ENCODE results near the gene HSPB7. TPM values are rescaled to one million over a fixed set of nuclear protein-coding genes. Genes with fewer than 3 reads are reported as not detected.
"Not testable (repeated sequence)": the region's sequence is repeated elsewhere in the genome, so short reads cannot be mapped to it uniquely, and the experiment has no call there.

Gene HSPB7
- total and polyA plus RNA-seq, 2 donors (not counting 3 experiments of a cell fraction or from before 2014, with no cell fraction given), result not detected

DNA sequence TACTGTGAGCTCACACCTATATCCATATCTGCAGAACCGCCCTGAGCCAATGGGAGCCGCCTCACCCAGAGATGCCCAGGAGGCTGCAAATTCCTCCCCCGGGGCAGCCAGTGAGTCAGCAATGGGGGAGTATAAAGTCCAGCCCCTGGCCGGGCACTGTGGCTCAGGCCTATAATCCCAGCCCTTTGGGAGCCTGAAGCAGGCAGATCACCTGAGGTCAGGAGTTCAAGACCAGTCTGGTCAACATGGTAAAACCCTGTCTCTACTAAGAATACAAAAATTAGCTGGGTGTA is 20.7 kb upstream of the HSPB7 start:
- CTCF ChIA-PET, result no interaction called here

DNA sequence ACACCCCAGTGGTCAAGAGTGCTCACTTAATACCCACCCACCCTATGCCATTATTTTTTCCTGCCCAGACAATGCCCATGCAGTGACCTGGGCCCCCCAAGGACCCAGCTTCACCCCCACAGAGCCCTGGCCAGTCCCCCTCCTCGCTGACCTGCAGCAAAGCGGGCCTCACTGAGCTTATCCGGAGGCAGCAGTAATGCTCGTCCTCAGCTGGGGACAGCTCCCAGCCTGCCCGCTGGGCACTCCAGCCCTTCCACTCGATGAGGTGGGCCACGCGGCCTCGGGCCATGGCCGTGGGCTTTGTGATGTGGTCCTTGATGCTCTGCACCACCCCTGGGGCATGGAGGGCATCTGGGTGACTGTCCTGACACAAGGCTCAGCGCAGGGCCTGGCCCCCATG is 18.6 kb upstream of the HSPB7 start:
- FAIRE-seq; BruUV-seq (replicated peaks); POLR2A ChIA-PET: not testable (repeated sequence)

More for the DNA sequence above, 20.7 kb upstream of the HSPB7 start:
- DNase-seq (ENCODE audit: low read depth, low spot score) (no peak), FAIRE-seq (no peak)
- BruUV-seq (replicated peaks), result no TSS peak
- no peak overlapping the region for H3K9ac ChIP-seq (replicated peaks; ENCODE audit: extremely low read depth, insufficient read depth, low read length)
- H2AFZ ChIP-seq (ENCODE audit: low read depth, low read length), result no peak overlapping the region
- H4K20me1 ChIP-seq (replicated peaks; ENCODE audit: control insufficient read depth, extremely low read depth, insufficient read depth, low read length), result no peaks in the 10 kb centered on the region
- no peaks in the 10 kb centered on the region for H3K9me3 ChIP-seq (replicated peaks; ENCODE audit: control insufficient read depth, insufficient read depth, low read length)
- H3K4me3 ChIP-seq (replicated peaks in 1 of 3; ENCODE audit: insufficient read depth in 1 of 3, low read depth in 1 of 3, low read length in 3 of 3), result no peak overlapping the region
- intact Hi-C loops (cut with micrococcal nuclease) (no loop called here), dilution Hi-C loops (cut with MboI; ENCODE audit: extremely low pct_ligation_motif_present, low sequenced_read_pairs) (no loop called here)
- no peak overlapping the region for H3K4me2 ChIP-seq (ENCODE audit: insufficient read depth, low read length)
- H3K27me3 ChIP-seq (ENCODE audit: control insufficient read depth in 2 of 2, insufficient read depth in 2 of 2, low read length in 2 of 2), result no peaks in the 10 kb centered on the region
- H3K79me2 ChIP-seq (ENCODE audit: control insufficient read depth, insufficient read depth, low read length), result no peaks in the 10 kb centered on the region
- H3K27ac ChIP-seq (ENCODE audit: insufficient read depth, low read depth, low read length), result no peak overlapping the region
- H3K4me1 ChIP-seq (ENCODE audit: control insufficient read depth, extremely low read depth, insufficient read depth, low read length), result no peaks in the 10 kb centered on the region
- POLR2A ChIA-PET, result no interaction called here
- no peak for TF ChIP-seq MYC (IDR thresholded peaks at IDR 0.05; ENCODE audit: low read depth, low read length)
- TF ChIP-seq JUN (IDR thresholded peaks at IDR 0.05; ENCODE audit: borderline replicate concordance, insufficient read depth, insufficient read length, low read depth), result no peak
- no peak for TF ChIP-seq GATA2 (IDR thresholded peaks at IDR 0.05; ENCODE audit: insufficient read depth, insufficient read length, low read depth, low read length)
- TF ChIP-seq POLR2AphosphoS5 (IDR thresholded peaks at IDR 0.05; ENCODE audit: insufficient read depth, low read depth, low read length), result no peak
- TF ChIP-seq, protein P1, sequence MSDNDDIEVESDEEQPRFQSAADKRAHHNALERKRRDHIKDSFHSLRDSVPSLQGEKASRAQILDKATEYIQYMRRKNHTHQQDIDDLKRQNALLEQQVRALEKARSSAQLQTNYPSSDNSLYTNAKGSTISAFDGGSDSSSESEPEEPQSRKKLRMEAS (IDR thresholded peaks at IDR 0.05; ENCODE audit: insufficient read depth, insufficient read length), result no peak
- TF ChIP-seq EZH2 (IDR thresholded peaks at IDR 0.05; ENCODE audit: borderline replicate concordance, low read depth, low read length, severe bottlenecking), result no peak
- no peak for TF ChIP-seq CTCF (IDR thresholded peaks at IDR 0.05; ENCODE audit: extremely low read depth in 1 of 2, insufficient read depth in 1 of 2, low read depth in 1 of 2, low read length in 2 of 2)
- TF ChIP-seq POLR2A (IDR thresholded peaks at IDR 0.05; ENCODE audit: low read depth, low read length), result no peak
- TF ChIP-seq FOS (IDR thresholded peaks at IDR 0.05; ENCODE audit: borderline replicate concordance, insufficient read depth, low read length), result no peak
- no peaks in the 10 kb centered on the region for H3K36me3 ChIP-seq (ENCODE audit: control insufficient read depth in 2 of 2, extremely low read depth in 1 of 2, insufficient read depth in 2 of 2, low read length in 2 of 2)
- H3K9me1 ChIP-seq (replicated peaks; ENCODE audit: control insufficient read depth, extremely low read depth, insufficient read depth, low read length), result no peaks in the 10 kb centered on the region

GRCh38 chr1:16033103-16033632 is 15.3 kb upstream of the HSPB7 start:
- POLR2A ChIA-PET; H3K9ac ChIP-seq (replicated peaks; ENCODE audit: extremely low read depth, insufficient read depth, low read length): not testable (repeated sequence)

More for the DNA sequence above, 18.6 kb upstream of the HSPB7 start:
- H3K9me1 ChIP-seq (replicated peaks; ENCODE audit: control insufficient read depth, extremely low read depth, insufficient read depth, low read length); H3K27me3 ChIP-seq (ENCODE audit: control insufficient read depth in 2 of 2, insufficient read depth in 2 of 2, low read length in 2 of 2); H3K4me3 ChIP-seq (replicated peaks in 1 of 3; ENCODE audit: insufficient read depth in 1 of 3, low read depth in 1 of 3, low read length in 3 of 3); H3K27ac ChIP-seq (ENCODE audit: insufficient read depth, low read depth, low read length); intact Hi-C loops (cut with micrococcal nuclease); H2AFZ ChIP-seq (ENCODE audit: low read depth, low read length); dilution Hi-C loops (cut with MboI; ENCODE audit: extremely low pct_ligation_motif_present, low sequenced_read_pairs); H3K4me2 ChIP-seq (ENCODE audit: insufficient read depth, low read length); H3K79me2 ChIP-seq (ENCODE audit: control insufficient read depth, insufficient read depth, low read length); DNase-seq (ENCODE audit: low read depth, low spot score); H3K36me3 ChIP-seq (ENCODE audit: control insufficient read depth in 2 of 2, extremely low read depth in 1 of 2, insufficient read depth in 2 of 2, low read length in 2 of 2); H4K20me1 ChIP-seq (replicated peaks; ENCODE audit: control insufficient read depth, extremely low read depth, insufficient read depth, low read length); H3K4me1 ChIP-seq (ENCODE audit: control insufficient read depth, extremely low read depth, insufficient read depth, low read length); H3K9ac ChIP-seq (replicated peaks; ENCODE audit: extremely low read depth, insufficient read depth, low read length); H3K9me3 ChIP-seq (replicated peaks; ENCODE audit: control insufficient read depth, insufficient read depth, low read length): not testable (repeated sequence)
- CTCF ChIA-PET, result interaction anchor here (0.8 to 1.3 kb wide), 3 partner anchors 9 to 25 kb away, joined by 3 to 6 read pairs (median 3); no protein-coding TSS in a partner anchor

More at GRCh38 chr1:16033103-16033632, 15.3 kb upstream of the HSPB7 start:
- H3K4me1 ChIP-seq (ENCODE audit: control insufficient read depth, extremely low read depth, insufficient read depth, low read length); H3K4me2 ChIP-seq (ENCODE audit: insufficient read depth, low read length); DNase-seq (ENCODE audit: low read depth, low spot score); H3K36me3 ChIP-seq (ENCODE audit: control insufficient read depth in 2 of 2, extremely low read depth in 1 of 2, insufficient read depth in 2 of 2, low read length in 2 of 2); H2AFZ ChIP-seq (ENCODE audit: low read depth, low read length); H3K27ac ChIP-seq (ENCODE audit: insufficient read depth, low read depth, low read length); FAIRE-seq; dilution Hi-C loops (cut with MboI; ENCODE audit: extremely low pct_ligation_motif_present, low sequenced_read_pairs); H3K27me3 ChIP-seq (ENCODE audit: control insufficient read depth in 2 of 2, insufficient read depth in 2 of 2, low read length in 2 of 2); H3K9me3 ChIP-seq (replicated peaks; ENCODE audit: control insufficient read depth, insufficient read depth, low read length); H4K20me1 ChIP-seq (replicated peaks; ENCODE audit: control insufficient read depth, extremely low read depth, insufficient read depth, low read length); BruUV-seq (replicated peaks); H3K9me1 ChIP-seq (replicated peaks; ENCODE audit: control insufficient read depth, extremely low read depth, insufficient read depth, low read length); H3K4me3 ChIP-seq (replicated peaks in 1 of 3; ENCODE audit: insufficient read depth in 1 of 3, low read depth in 1 of 3, low read length in 3 of 3); H3K79me2 ChIP-seq (ENCODE audit: control insufficient read depth, insufficient read depth, low read length): not testable (repeated sequence)
- intact Hi-C loops (cut with micrococcal nuclease), result loop anchor here (1.0 to 2.0 kb wide), 4 partner anchors 24 to 241 kb away; no protein-coding TSS in a partner anchor
- CTCF ChIA-PET, result interaction anchor here (3.6 to 4.2 kb wide), 2 partner anchors 25 to 242 kb away, joined by 15 to 25 read pairs; no protein-coding TSS in a partner anchor

Measured in endothelial cell of umbilical vein (primary cell).